ENCODE data around the gene ATXN1.
A peak's percentile ranks its signal among the peaks of the same experiment; 100 is the strongest.

Gene ATXN1

GRCh38 chr6:16770701-16771569 is 9.7 kb upstream of the ATXN1 start:
- peak; percentile 75 for TF ChIP-seq CTCF (IDR thresholded peaks at IDR 0.05; ENCODE audit: low read depth, low read length)
- no peak overlapping the region for H3K4me3 ChIP-seq (ENCODE audit: low read depth, low read length)

- H3K4me3 ChIP-seq (ENCODE audit: low read depth, low read length): no peak overlapping the region
These were observed 8.7 kb upstream of the ATXN1 start for GRCh38 chr6:16769986-16770376.

GRCh38 chr6:16769131-16769985 is 8.1 kb upstream of the ATXN1 start:
- H3K4me3 ChIP-seq (ENCODE audit: low read depth, low read length): peak overlapping the region; percentile 1; the same call in 1 of the 2 replicates
- TF ChIP-seq CTCF (IDR thresholded peaks at IDR 0.05; ENCODE audit: low read depth, low read length): no peak

More at GRCh38 chr6:16769986-16770376, 8.7 kb upstream of the ATXN1 start:
- TF ChIP-seq CTCF (IDR thresholded peaks at IDR 0.05; ENCODE audit: low read depth, low read length): no peak

GRCh38 chr6:16768477-16768830 is 7.2 kb upstream of the ATXN1 start:
- H3K4me3 ChIP-seq (ENCODE audit: low read depth, low read length): no peak overlapping the region
- TF ChIP-seq CTCF (IDR thresholded peaks at IDR 0.05; ENCODE audit: low read depth, low read length): no peak

GRCh38 chr6:16767765-16768476 is 6.7 kb upstream of the ATXN1 start:
- TF ChIP-seq CTCF (IDR thresholded peaks at IDR 0.05; ENCODE audit: low read depth, low read length): no peak
- no peak overlapping the region for H3K4me3 ChIP-seq (ENCODE audit: low read depth, low read length)

- H3K4me3 ChIP-seq (ENCODE audit: low read depth, low read length): no peak overlapping the region
These were observed 5.8 kb upstream of the ATXN1 start for GRCh38 chr6:16766836-16767745.

More at GRCh38 chr6:16766836-16767745, 5.8 kb upstream of the ATXN1 start:
- no peak for TF ChIP-seq CTCF (IDR thresholded peaks at IDR 0.05; ENCODE audit: low read depth, low read length)
